Fibroblast of lung (primary cell): ENCODE results near the gene PATJ.
"Not testable (repeated sequence)": the region's sequence is repeated elsewhere in the genome, so short reads cannot be mapped to it uniquely, and the experiment has no call there.

Experiments
- EZH2 ChIP-seq: IDR thresholded peaks from 2 replicates; pipeline ENCODE4 v1.5.1; 2012; ENCODE audit warnings: low read length, control low read depth, mild to moderate bottlenecking; ENCODE audit errors: missing control alignments
- TF ChIP-seq, protein P1 (sequence below), 2 donors: IDR thresholded peaks in 1 of 2; conservative IDR thresholded peaks in 1 of 2; 1 replicate in 1 of 2; 2 replicates in 1 of 2; pipeline ENCODE4 v1.5.1; 2011 to 2012; ENCODE audit warnings: low read length in 2 of 2, control low read depth in 1 of 2, inconsistent platforms in 1 of 2, low read depth in 1 of 2, mild to moderate bottlenecking in 1 of 2

DNA sequence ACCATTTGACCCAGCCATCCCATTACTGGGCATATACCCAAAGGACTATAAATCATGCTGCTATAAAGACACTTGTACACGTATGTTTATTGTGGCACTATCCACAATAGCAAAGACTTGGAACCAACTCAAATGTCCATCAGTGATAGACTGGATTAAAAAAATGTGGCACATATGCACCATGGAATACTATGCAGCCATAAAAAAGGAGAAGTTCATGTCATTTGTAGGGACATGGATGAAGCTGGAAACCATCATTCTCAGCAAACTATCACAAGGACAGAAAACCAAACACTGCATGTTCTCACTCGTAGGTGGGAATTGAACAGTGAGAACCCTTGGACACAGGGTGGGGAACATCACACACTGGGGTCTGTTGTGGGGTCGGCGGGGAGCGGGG, 206.4 kb downstream of the PATJ start:
- TF ChIP-seq, protein P1, sequence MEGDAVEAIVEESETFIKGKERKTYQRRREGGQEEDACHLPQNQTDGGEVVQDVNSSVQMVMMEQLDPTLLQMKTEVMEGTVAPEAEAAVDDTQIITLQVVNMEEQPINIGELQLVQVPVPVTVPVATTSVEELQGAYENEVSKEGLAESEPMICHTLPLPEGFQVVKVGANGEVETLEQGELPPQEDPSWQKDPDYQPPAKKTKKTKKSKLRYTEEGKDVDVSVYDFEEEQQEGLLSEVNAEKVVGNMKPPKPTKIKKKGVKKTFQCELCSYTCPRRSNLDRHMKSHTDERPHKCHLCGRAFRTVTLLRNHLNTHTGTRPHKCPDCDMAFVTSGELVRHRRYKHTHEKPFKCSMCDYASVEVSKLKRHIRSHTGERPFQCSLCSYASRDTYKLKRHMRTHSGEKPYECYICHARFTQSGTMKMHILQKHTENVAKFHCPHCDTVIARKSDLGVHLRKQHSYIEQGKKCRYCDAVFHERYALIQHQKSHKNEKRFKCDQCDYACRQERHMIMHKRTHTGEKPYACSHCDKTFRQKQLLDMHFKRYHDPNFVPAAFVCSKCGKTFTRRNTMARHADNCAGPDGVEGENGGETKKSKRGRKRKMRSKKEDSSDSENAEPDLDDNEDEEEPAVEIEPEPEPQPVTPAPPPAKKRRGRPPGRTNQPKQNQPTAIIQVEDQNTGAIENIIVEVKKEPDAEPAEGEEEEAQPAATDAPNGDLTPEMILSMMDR (conservative IDR thresholded peaks at IDR 0.05 in 1 of 2, IDR thresholded peaks at IDR 0.05 in 1 of 2; ENCODE audit: low read depth in 1 of 2, low read length in 2 of 2): not testable (repeated sequence)
- TF ChIP-seq EZH2: not testable (repeated sequence)
